Dendritic cell treated with granulocyte-macrophage colony-stimulating factor and Interleukin-4, amounts not matched to agents 40 ng/mL and 50 ng/mL, for 4 days (primary cell): ENCODE measurements around the gene ING3.

ENCODE experiments used
- H3K27ac Mint-ChIP-seq: one replicate; pipeline ENCODE4 v1.8.0; 2022; ENCODE audit warnings: mild to moderate bottlenecking, mixed read lengths
- H3K27me3 Mint-ChIP-seq: one replicate; pipeline ENCODE4 v1.8.0; 2022; ENCODE audit warnings: mild to moderate bottlenecking, mixed read lengths
- H3K36me3 Mint-ChIP-seq: one replicate; pipeline ENCODE4 v1.8.0; 2022; ENCODE audit warnings: low read depth, mixed read lengths
- H3K4me1 Mint-ChIP-seq: one replicate; pipeline ENCODE4 v1.8.0; 2022; ENCODE audit warnings: low read depth, mixed read lengths
- H3K4me3 Mint-ChIP-seq: one replicate; pipeline ENCODE4 v1.8.0; 2022; ENCODE audit warnings: mild to moderate bottlenecking, moderate library complexity, mixed read lengths
- H3K9me3 Mint-ChIP-seq: one replicate; pipeline ENCODE4 v1.8.0; 2022; ENCODE audit warnings: mixed read lengths
- intact Hi-C: fragments of 100-400 bp; cut with micrococcal nuclease; formaldehyde crosslinking; loops from one replicate; pipeline ENCODE4 v1.15.0; 2022

The ING3 gene

DNA sequence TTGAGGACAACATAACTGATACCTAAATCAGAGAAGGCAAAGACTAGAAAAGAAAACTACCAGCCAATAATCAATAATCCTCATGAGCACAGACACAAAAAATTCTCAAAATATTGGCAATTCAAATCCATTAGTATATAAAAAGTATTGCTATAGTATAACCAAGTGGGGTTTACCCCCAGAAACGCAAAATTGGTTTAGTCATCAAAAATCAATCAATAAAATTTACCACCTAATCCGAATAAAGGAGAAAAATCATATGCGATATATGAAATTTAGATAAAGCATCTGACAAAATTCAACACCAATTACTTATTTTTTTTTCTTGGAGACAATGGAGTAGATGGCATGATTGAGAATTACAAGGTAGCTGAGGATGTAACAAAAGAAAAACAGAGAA is 11.2 kb upstream of the ING3 start:
- H3K27ac Mint-ChIP-seq = no peak overlapping the region
- H3K27me3 Mint-ChIP-seq = no peaks in the 10 kb centered on the region
- no peaks in the 10 kb centered on the region for H3K9me3 Mint-ChIP-seq
- intact Hi-C loops = no loop called here
- no peaks in the 10 kb centered on the region for H3K36me3 Mint-ChIP-seq
- no peak overlapping the region for H3K4me3 Mint-ChIP-seq
- H3K4me1 Mint-ChIP-seq = no peaks in the 10 kb centered on the region

DNA sequence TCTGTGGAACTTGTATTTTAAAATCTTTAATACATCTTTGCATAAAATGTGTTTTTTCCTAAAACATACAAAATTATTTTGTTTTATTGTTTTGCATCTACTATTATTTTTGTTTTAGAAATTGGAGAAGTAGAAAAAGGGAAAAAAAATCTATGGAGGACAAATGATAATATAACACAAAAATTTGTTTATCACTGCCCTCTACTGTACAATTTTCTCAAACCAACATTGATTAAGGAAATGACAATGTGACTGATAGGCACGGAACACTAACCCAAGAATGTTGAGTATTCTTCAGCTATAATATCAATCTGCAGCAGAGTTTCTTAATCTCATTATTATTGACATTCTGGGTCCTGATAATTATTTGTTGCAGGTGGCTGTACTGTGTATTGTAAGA is 9.5 kb upstream of the ING3 start:
- Mint-ChIP-seq H3K9me3 (no peaks in the 10 kb centered on the region), H3K27me3 (no peaks in the 10 kb centered on the region), H3K27ac (no peak overlapping the region), H3K4me3 (no peak overlapping the region), H3K4me1 (no peaks in the 10 kb centered on the region), H3K36me3 (no peaks in the 10 kb centered on the region)
- intact Hi-C loops = loop anchor here (1.0 to 2.0 kb wide), 2 partner anchors 134 to 149 kb away; no protein-coding TSS in a partner anchor

DNA sequence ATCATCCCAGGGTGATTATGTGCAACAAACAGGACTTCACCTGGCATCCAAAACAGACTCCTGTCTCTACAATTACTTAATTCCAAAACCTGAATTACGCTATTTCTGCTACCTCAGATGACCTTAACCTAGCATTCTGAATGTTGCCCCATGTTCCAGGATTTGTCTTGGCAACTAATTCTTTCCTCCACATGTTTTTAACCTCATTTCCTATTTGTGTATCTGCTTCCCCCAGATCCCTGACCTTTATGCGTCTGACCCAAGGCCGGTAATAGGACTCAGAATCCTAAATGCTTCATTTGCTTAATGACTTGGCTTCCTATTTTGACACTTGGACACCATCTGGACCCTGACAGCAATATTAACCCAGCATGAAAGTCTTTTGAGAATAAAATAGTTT is 8.7 kb upstream of the ING3 start:
- Mint-ChIP-seq H3K9me3 (no peaks in the 10 kb centered on the region), H3K36me3 (no peaks in the 10 kb centered on the region), H3K27me3 (peaks cover 1% of the 10 kb centered on the region), H3K4me1 (no peaks in the 10 kb centered on the region), H3K4me3 (no peak overlapping the region), H3K27ac (no peak overlapping the region)
- intact Hi-C loops = loop anchor here (1.0 to 2.0 kb wide), 2 partner anchors 135 to 150 kb away; no protein-coding TSS in a partner anchor

DNA sequence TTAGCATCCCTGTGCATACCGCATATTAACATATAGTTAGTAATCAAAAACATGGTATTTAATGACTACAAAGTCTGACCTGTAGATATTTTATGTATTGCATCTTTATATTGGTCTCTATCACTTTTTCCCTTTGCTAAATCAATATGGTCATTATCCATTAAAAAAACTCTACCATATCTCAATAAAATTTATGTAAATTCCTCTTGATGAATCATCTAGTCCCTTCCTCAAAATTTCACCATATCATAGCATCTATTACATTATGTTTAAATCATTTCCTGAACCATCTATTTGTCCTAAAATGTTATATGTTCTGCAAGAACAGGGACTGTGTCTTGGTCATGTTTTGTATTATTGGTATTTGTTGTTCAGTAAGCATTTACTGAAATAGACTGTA is 7.7 kb upstream of the ING3 start:
- intact Hi-C loops = no loop called here
- H3K36me3 Mint-ChIP-seq = no peaks in the 10 kb centered on the region
- no peaks in the 10 kb centered on the region for H3K4me1 Mint-ChIP-seq
- H3K4me3 Mint-ChIP-seq = no peak overlapping the region
- no peak overlapping the region for H3K27ac Mint-ChIP-seq
- no peaks in the 10 kb centered on the region for H3K9me3 Mint-ChIP-seq
- peaks cover 1% of the 10 kb centered on the region for H3K27me3 Mint-ChIP-seq

DNA sequence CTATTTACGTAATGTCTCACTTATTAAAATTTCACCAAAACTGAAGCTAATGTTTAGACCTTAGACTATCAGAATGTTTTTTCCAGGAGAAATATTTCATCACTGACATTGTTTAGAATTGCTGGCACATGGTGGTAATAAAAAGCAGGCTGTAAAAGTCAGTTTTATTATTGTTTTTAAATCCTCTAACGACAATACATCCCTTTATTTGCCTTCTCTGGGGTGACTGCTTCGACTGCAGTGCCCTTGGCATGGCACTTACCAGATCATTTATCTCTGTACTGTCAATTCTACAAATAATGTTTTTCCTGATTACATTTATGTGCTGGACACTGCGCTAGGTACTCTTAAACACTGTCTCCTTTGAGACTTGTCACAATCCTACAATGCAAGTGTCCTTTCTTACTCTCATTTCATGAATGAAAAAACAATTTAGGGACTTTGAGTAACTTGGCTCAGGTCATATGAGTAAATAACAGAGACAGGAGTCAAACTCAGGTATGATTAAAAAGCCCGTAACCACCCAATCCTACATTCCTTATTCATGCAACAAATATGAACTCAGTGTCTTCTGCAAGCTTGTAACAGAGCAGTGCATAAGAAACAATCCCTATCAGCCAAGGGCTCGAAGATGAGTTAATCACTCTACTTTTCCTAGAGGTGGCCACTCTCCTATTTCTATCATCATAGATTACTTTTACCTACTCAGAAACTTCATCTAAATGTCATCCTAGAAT is 5.6 kb upstream of the ING3 start:
- no peaks in the 10 kb centered on the region for H3K9me3 Mint-ChIP-seq
- no peak overlapping the region for H3K27ac Mint-ChIP-seq
- H3K4me3 Mint-ChIP-seq = no peak overlapping the region
- peaks cover 1% of the 10 kb centered on the region for H3K27me3 Mint-ChIP-seq
- intact Hi-C loops = no loop called here
- no peaks in the 10 kb centered on the region for H3K36me3 Mint-ChIP-seq
- H3K4me1 Mint-ChIP-seq = peaks cover 8% of the 10 kb centered on the region

DNA sequence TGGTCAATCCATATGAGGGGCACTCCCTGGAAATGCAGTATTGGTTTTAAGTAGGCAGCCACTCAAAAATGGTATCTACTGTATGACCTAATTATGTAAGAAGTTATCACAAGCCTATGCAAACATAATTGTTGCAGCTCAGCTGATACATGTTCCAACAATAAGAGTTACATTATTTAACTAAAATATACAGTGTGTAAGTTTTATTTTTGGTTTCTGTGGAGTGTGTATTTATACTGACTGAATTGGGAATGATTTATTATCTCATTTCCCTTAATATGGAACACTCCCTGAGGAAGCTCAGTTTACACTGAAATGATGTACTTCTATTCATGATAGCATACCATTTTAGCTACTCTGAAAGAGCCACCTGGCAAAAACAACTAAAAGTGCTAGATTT is 2.6 kb upstream of the ING3 start:
- intact Hi-C loops = no loop called here
- Mint-ChIP-seq H3K36me3 (peaks cover 11% of the 10 kb centered on the region), H3K27ac (no peak overlapping the region), H3K4me1 (peaks cover 8% of the 10 kb centered on the region), H3K9me3 (no peaks in the 10 kb centered on the region), H3K27me3 (peaks cover 1% of the 10 kb centered on the region), H3K4me3 (no peak overlapping the region)

DNA sequence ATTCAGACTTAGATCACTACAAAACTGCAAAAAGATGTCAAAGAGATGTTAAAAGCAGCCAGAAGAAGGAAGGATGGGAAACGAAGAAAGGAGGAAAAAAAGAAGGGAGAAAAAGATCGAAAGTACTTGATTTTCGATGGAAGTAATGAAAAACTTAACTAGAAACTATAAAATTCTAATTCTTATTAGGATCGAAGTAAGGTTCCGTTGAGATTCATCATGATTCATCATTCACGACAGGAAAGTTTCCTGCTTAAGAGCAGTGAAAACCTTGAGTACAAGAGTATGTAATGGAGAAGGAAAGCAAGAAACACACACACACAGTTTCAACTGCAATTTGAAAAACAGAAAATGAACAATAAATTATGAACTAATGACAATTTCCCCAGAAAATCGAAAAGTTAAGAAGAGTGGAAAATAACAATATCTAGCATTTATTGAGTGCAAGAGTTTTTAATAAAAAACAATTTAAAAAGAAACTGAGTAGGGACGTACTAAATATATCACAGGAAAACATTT is 1.1 kb upstream of the ING3 start:
- intact Hi-C loops = no loop called here
- Mint-ChIP-seq H3K36me3 (peaks cover 19% of the 10 kb centered on the region), H3K27ac (peak overlapping the region; percentile 99), H3K9me3 (no peaks in the 10 kb centered on the region), H3K4me3 (peak overlapping the region; percentile 91), H3K4me1 (peaks cover 8% of the 10 kb centered on the region), H3K27me3 (peaks cover 1% of the 10 kb centered on the region)

DNA sequence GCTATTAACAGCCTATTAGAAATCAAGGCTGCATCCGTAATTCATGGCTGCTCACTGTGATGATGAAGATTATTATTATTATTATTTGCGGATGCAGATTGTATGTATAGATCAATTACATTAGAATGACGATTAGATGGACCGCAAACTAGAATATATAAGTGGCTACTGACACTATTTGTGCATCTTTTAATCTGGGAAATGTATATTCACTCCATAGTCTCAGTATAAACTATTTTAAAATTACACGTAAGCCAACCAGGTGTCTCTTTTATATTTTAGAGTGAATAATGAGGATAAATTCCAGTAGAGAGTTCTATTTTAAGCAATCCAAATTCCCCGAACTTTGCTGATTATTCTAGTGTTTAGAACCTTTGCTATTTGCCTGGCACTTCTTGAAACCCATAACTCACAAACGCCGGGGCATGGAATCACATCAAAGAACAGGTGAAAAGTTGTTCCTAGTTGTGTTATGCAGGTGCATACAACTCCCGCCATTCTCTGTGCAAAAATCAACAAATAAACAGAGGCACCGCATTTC is 509 bp upstream of the ING3 start:
- H3K36me3 Mint-ChIP-seq = peaks cover 25% of the 10 kb centered on the region
- peak overlapping the region; percentile 91 for H3K4me3 Mint-ChIP-seq
- H3K9me3 Mint-ChIP-seq = no peaks in the 10 kb centered on the region
- H3K27ac Mint-ChIP-seq = peak overlapping the region; percentile 99
- intact Hi-C loops = loop anchor here (2.0 to 10.0 kb wide), 3 partner anchors 37 to 435 kb away; partner anchors contain the start of gene CPED1
- H3K27me3 Mint-ChIP-seq = peaks cover 1% of the 10 kb centered on the region
- peaks cover 12% of the 10 kb centered on the region for H3K4me1 Mint-ChIP-seq

DNA sequence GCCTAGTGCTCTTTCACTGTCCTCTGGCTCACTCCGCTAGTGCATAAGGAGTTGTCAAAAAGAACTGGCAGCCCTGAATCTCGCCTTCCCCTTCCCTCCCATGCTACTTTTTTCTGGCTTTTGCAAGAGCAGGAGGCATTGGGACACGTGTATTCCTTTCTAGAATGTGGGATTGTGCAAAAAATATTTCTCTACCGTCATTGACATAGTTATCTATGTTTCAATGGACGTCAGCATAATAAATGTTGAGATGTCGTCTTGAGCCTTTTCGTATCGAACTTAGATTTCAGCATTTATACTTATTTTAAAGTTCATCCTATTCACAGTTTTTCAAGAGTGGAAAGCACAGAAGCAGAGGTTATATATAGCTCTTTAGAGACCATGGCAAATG is 727 bp downstream of the ING3 start:
- Mint-ChIP-seq H3K27ac (peak overlapping the region; percentile 99), H3K4me1 (peaks cover 13% of the 10 kb centered on the region), H3K27me3 (peaks cover under 1% of the 10 kb centered on the region), H3K36me3 (peaks cover 38% of the 10 kb centered on the region), H3K9me3 (no peaks in the 10 kb centered on the region), H3K4me3 (peak overlapping the region; percentile 91)
- intact Hi-C loops = loop anchor here (2.0 to 10.0 kb wide), 3 partner anchors 36 to 433 kb away; partner anchors contain the start of gene CPED1

DNA sequence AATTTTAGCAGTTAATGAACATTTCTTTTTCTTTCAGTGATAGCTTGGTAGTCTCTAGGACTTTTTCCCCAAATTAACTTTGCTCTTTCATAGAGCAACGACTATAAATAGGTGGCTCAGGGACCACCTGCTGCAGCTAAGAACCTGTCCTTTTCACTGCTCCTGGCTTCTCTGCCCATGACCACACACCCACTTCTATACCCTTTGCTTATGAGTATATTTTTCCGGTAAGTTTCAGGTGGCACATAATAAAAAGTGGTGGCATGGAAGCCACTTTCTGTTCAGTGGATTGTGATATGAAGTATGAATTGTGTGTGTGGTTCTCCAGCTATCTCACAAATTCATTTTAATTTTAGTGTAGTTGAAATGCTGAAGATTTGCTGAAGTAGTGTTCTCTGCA is 1.2 kb downstream of the ING3 start:
- intact Hi-C loops = loop anchor here (2.0 to 10.0 kb wide), 3 partner anchors 35 to 433 kb away; partner anchors contain the start of gene CPED1
- H3K4me1 Mint-ChIP-seq = peaks cover 13% of the 10 kb centered on the region
- H3K27me3 Mint-ChIP-seq = no peaks in the 10 kb centered on the region
- peak overlapping the region; percentile 99 for H3K27ac Mint-ChIP-seq
- H3K36me3 Mint-ChIP-seq = peaks cover 43% of the 10 kb centered on the region
- peak overlapping the region; percentile 91 for H3K4me3 Mint-ChIP-seq
- H3K9me3 Mint-ChIP-seq = no peaks in the 10 kb centered on the region

DNA sequence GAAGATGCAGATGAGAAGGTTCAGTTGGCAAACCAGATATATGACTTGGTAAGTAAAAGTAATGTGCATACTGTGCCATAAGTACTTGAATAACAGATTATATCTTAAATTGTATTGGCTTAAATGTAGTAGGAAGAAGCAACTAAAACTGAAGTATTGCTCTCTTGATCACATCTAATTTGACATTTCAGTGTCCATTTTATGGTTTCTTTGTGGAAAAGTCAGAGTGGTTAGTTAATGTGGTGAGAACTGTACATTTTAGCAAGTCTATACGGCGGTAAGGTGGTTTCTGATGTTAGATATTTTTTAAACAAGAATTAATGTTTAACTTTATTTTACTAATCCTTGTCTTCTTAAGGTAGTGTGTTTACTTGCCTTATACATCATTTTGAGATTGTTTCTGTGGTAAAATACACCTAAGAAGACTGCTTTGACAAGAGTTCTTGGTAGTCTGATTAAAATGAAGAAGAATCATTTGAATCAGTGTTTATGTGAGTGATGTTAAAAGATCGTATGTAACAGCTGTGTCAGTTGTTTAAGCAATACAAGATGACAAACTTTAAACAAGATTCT is 5.1 kb downstream of the ING3 start:
- intact Hi-C loops = loop anchor here (10.0 kb wide), 1 partner anchor 429 kb away; no protein-coding TSS in a partner anchor
- H3K27me3 Mint-ChIP-seq = no peaks in the 10 kb centered on the region
- no peak overlapping the region for H3K4me3 Mint-ChIP-seq
- H3K27ac Mint-ChIP-seq = no peak overlapping the region
- no peaks in the 10 kb centered on the region for H3K9me3 Mint-ChIP-seq
- peaks cover 5% of the 10 kb centered on the region for H3K4me1 Mint-ChIP-seq
- H3K36me3 Mint-ChIP-seq = peaks cover 73% of the 10 kb centered on the region

DNA sequence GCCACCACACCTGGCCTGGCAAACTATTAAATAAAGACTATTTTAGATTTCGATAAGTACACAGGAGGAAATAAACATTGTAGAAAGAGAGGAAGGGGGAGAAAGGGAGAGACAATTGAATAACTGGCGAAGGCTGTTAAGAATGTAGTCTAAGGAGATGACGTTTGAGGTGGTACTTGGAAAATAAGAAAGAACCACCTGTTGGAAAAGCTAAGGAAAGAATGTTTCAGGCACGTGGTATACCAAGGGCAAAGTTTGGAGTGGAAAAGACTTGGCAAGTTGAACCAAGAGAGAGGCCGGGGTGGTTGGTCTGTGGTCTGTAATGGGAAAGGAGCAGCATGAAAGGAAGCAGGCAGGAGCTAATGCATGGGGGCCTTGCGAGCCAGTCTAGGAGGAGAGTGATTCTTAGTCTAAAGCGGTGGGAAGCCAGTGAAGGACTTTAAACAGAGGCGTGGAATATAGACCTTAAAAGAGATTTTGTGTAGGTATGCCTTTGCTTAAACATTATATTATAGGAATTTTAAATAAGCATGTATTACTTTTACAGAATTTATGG is 9.4 kb downstream of the ING3 start:
- intact Hi-C loops = loop anchor here (10.0 kb wide), 1 partner anchor 425 kb away; no protein-coding TSS in a partner anchor
- H3K27me3 Mint-ChIP-seq = no peaks in the 10 kb centered on the region
- peaks cover 11% of the 10 kb centered on the region for H3K4me1 Mint-ChIP-seq
- no peak overlapping the region for H3K27ac Mint-ChIP-seq
- peaks cover 59% of the 10 kb centered on the region for H3K36me3 Mint-ChIP-seq
- no peak overlapping the region for H3K4me3 Mint-ChIP-seq
- H3K9me3 Mint-ChIP-seq = no peaks in the 10 kb centered on the region

DNA sequence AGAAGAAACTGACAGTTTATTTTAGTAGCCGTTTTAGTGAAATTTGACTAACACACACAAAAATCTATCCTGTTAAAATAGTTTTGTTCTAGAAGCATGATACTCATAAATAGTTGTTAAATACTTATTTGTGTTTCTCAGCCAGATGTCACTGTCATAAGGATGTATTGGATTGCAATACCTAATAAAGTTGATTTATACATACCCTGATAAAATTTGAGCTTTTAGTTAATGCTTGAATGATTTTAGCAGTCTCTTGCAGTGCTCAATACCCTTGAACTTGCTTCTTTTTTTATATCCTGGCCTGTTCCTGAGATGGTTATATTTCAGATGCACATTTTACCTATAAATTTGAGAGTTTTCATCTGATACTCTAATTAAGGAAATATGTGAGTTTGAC is 10.1 kb downstream of the ING3 start:
- Mint-ChIP-seq H3K27ac (no peak overlapping the region), H3K27me3 (no peaks in the 10 kb centered on the region), H3K4me1 (peaks cover 9% of the 10 kb centered on the region), H3K4me3 (no peak overlapping the region), H3K9me3 (no peaks in the 10 kb centered on the region), H3K36me3 (peaks cover 57% of the 10 kb centered on the region)
- intact Hi-C loops = no loop called here

DNA sequence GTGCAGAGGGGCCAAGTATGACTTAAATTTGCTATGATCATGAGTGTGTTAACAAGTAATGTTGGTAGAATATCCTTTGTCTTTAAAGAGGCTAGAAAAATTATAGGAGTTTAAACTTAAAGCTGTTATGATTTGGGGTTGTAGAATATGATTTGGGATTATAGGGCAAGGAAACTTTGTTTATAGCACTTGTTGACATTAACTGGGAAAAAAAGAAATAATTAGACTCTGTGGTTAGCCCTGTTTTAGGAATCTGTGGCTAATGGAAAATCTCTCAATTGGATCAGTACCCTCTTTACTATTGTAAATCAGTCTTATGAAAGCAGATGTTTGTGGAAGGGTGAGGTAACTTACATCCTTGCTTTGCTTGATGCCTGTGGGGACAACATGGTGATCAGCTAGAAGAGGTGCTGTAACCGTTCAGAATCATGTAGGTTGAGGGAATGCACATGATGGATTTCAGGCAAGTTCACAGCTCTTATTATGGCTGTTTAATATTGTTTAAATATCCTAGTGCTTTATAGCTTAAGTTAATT is 11.1 kb downstream of the ING3 start:
- H3K9me3 Mint-ChIP-seq = no peaks in the 10 kb centered on the region
- H3K27ac Mint-ChIP-seq = peak overlapping the region; percentile 15
- H3K4me3 Mint-ChIP-seq = no peak overlapping the region
- H3K4me1 Mint-ChIP-seq = peaks cover 12% of the 10 kb centered on the region
- no peaks in the 10 kb centered on the region for H3K27me3 Mint-ChIP-seq
- intact Hi-C loops = no loop called here
- peaks cover 57% of the 10 kb centered on the region for H3K36me3 Mint-ChIP-seq
